ENCODE data around the gene KRT26. TPM values are rescaled to one million over a fixed set of nuclear protein-coding genes. Genes with fewer than 3 reads are reported as not detected.

The KRT26 gene
- total RNA-seq, 1 donor from 2014 or later: not detected

DNA sequence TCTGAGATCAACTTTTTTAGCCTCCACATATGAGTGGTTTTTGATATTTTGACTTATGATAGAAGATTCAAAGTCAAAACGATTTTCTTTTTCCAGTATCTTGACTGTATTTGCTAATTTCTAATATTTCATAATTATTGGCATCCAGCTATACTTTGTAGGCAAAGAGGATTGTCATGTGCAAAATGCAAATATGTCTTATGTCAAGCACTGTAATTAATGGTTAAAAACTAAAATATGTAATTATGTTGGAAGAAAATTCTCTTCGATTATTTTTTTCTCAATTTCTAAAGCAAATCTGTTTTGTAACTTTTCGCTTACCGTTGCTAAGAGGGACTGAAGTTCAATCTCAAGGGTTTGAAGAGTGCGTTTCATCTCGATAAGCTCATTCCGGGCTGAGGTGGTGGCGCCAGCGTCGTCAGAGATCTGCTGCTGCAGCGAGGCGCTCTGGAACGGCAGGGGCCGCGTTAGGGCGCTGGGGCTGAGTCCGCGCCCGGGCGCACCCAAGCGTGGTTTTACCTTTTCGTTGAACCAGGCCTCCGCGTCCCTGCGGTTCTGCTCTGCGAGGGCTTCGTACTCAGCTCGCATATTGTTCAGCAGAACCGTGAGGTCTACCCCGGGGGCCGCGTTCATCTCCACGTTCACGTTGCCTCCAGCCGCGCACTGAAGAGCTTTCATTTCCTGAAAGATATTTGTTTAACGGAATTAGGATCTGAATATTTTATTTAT, 7.3 kb upstream of the KRT26 start:
- TF ChIP-seq, protein P1, sequence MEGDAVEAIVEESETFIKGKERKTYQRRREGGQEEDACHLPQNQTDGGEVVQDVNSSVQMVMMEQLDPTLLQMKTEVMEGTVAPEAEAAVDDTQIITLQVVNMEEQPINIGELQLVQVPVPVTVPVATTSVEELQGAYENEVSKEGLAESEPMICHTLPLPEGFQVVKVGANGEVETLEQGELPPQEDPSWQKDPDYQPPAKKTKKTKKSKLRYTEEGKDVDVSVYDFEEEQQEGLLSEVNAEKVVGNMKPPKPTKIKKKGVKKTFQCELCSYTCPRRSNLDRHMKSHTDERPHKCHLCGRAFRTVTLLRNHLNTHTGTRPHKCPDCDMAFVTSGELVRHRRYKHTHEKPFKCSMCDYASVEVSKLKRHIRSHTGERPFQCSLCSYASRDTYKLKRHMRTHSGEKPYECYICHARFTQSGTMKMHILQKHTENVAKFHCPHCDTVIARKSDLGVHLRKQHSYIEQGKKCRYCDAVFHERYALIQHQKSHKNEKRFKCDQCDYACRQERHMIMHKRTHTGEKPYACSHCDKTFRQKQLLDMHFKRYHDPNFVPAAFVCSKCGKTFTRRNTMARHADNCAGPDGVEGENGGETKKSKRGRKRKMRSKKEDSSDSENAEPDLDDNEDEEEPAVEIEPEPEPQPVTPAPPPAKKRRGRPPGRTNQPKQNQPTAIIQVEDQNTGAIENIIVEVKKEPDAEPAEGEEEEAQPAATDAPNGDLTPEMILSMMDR (conservative IDR thresholded peaks at IDR 0.05): no peak
- DNase-seq (ENCODE audit: low read depth, low spot score): no peak
- no peaks in the 10 kb centered on the region for H3K9me3 Mint-ChIP-seq
- no peaks in the 10 kb centered on the region for H3K36me3 Mint-ChIP-seq (ENCODE audit: low read depth)
- peaks cover 36% of the 10 kb centered on the region for H3K27me3 Mint-ChIP-seq (ENCODE audit: low read depth)
- H3K27ac Mint-ChIP-seq (ENCODE audit: unreplicated experiment): no peak overlapping the region
- H3K4me3 Mint-ChIP-seq: no peak overlapping the region
- no peaks in the 10 kb centered on the region for H3K4me1 Mint-ChIP-seq

DNA sequence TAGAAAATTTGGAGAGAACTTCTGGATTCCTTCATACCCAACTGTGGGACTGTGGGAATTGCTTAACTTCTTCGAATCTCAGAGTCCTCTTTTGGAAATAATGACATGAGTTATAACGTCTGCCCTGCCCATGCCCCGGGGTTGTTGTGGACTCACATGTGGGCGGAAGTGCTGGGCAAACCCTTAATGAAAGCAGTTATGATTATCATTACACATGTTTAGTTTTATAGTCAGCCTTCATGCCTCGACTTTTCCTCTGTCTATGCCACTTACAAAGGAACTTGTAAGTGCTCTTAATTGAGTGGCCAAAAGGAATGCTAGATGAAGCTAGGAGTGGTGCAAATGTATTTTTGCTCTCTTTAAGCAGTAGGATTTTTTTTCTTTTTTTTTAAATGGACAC, 6.5 kb upstream of the KRT26 start:
- DNase-seq (ENCODE audit: low read depth, low spot score): no peak
- Mint-ChIP-seq H3K9me3 (no peaks in the 10 kb centered on the region), H3K36me3 (ENCODE audit: low read depth) (no peaks in the 10 kb centered on the region), H3K27ac (ENCODE audit: unreplicated experiment) (no peak overlapping the region), H3K4me1 (no peaks in the 10 kb centered on the region), H3K27me3 (ENCODE audit: low read depth) (peaks cover 40% of the 10 kb centered on the region), H3K4me3 (no peak overlapping the region)
- TF ChIP-seq, protein P1 (conservative IDR thresholded peaks at IDR 0.05): no peak

DNA sequence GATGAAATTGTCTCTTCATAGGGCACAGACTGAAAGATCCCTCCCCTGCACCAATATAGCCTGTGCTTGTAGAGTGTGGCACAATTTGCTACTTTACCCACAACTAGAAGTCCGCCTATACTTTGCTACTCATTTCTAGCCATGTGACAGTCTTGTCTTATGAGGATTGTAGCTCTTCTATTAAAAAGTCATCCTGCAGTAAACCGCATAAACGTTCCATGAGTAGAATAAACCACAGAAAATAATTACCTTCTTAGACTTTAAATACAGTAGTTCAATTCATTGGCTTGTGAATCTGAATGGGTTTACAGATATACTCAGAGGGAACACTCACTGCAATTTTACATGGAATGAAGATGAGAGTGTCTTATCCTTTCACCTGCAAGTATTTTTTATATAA, 6.0 kb upstream of the KRT26 start:
- no peak for DNase-seq (ENCODE audit: low read depth, low spot score)
- Mint-ChIP-seq H3K4me3 (no peak overlapping the region), H3K4me1 (no peaks in the 10 kb centered on the region), H3K27ac (ENCODE audit: unreplicated experiment) (no peak overlapping the region), H3K36me3 (ENCODE audit: low read depth) (no peaks in the 10 kb centered on the region), H3K9me3 (no peaks in the 10 kb centered on the region), H3K27me3 (ENCODE audit: low read depth) (peaks cover 40% of the 10 kb centered on the region)
- TF ChIP-seq, protein P1 (conservative IDR thresholded peaks at IDR 0.05): no peak

DNA sequence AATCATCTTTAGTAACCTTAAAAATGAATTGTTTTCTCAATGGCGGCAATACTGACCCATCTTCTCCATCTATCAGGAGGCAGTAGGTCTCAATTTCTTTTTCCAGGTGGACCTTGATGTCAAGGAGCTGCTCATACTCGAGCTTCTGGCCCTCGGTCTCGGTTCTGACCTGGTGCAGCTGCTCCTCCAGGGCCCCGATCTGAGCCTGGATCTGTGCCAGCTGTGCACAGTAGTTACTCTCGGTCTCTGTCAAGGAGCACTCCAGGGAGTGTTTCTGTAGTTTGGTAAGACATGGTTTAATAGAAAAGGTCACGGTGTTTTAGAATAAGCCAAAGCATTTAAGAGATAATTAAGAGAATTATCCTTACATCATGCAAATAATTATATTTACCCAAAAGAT, 5.5 kb upstream of the KRT26 start:
- TF ChIP-seq, protein P1 (conservative IDR thresholded peaks at IDR 0.05): no peak
- H3K27me3 Mint-ChIP-seq (ENCODE audit: low read depth): peaks cover 42% of the 10 kb centered on the region
- H3K9me3 Mint-ChIP-seq: no peaks in the 10 kb centered on the region
- no peaks in the 10 kb centered on the region for H3K36me3 Mint-ChIP-seq (ENCODE audit: low read depth)
- H3K27ac Mint-ChIP-seq (ENCODE audit: unreplicated experiment): no peak overlapping the region
- DNase-seq (ENCODE audit: low read depth, low spot score): no peak
- H3K4me3 Mint-ChIP-seq: no peak overlapping the region
- no peaks in the 10 kb centered on the region for H3K4me1 Mint-ChIP-seq

DNA sequence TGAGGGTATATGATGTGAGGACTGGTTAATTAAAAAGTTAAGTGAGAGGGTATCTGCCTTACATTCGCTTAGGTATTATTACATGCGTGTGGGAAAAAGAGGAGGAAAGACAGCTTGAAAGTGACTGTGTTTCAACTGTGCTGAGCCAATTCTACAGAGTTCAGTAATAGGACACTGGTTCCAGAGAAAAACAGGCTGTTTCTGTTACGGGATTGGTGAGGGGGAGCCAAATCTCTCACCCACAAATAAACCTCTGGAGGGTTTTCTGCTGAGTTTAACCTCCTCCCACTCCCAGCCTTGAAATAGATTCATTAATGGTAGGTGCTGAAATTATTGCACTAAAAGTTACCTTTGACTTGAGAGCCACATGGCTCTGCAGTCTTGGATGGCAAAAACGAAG, 3.9 kb upstream of the KRT26 start:
- Mint-ChIP-seq H3K36me3 (ENCODE audit: low read depth) (no peaks in the 10 kb centered on the region), H3K4me1 (no peaks in the 10 kb centered on the region), H3K9me3 (no peaks in the 10 kb centered on the region), H3K27ac (ENCODE audit: unreplicated experiment) (no peak overlapping the region), H3K27me3 (ENCODE audit: low read depth) (peaks cover 52% of the 10 kb centered on the region), H3K4me3 (no peak overlapping the region)
- DNase-seq (ENCODE audit: low read depth, low spot score): no peak
- TF ChIP-seq, protein P1 (conservative IDR thresholded peaks at IDR 0.05): no peak
